Heart left ventricle (tissue), 16 donors: Measurements from ENCODE around the gene KLHL42. TPM values are rescaled to one million over a fixed set of nuclear protein-coding genes. Genes with fewer than 3 reads are reported as not detected.

ENCODE experiments used
- ATAC-seq, 4 donors: fragments of 200-7000 bp; cut with Tn5 transposase; one replicate each; pipeline ENCODE4 v1.9.1; 2020 to 2022; ENCODE audit warnings: moderate library complexity in 4 of 4, mild to moderate bottlenecking in 3 of 4, moderate number of reproducible peaks in 1 of 4
- DNase-seq, 5 donors: peaks; one replicate each; pipeline ENCODE4 v3.0.0-alpha.2; 2020
- H3K27ac ChIP-seq, 12 donors: fragments of 200-600 bp; sonication (generic) in 4 of 12; one replicate each; pipeline versions ENCODE4 v1.5.0 to v1.8.0; 2016 to 2022; ENCODE audit warnings: mild to moderate bottlenecking in 2 of 12
- H3K27me3 ChIP-seq, 9 donors: fragments of 200-600 bp; sonication (generic) in 2 of 9; one replicate each; pipeline versions ENCODE4 v1.5.1 to v1.8.0; 2016 to 2022; ENCODE audit warnings: mild to moderate bottlenecking in 3 of 9
- H3K36me3 ChIP-seq, 9 donors: fragments of 200-600 bp; sonication (generic) in 2 of 9; one replicate each; pipeline versions ENCODE4 v1.5.0 to v1.8.0; 2018 to 2022; ENCODE audit warnings: mild to moderate bottlenecking in 2 of 9
- H3K4me1 ChIP-seq, 12 donors: fragments of 200-600 bp; sonication (generic) in 4 of 12; one replicate each; pipeline versions ENCODE4 v1.5.0 to v1.8.0; 2016 to 2022; ENCODE audit warnings: mild to moderate bottlenecking in 3 of 12
- H3K4me3 ChIP-seq, 12 donors: fragments of 200-600 bp; sonication (generic) in 4 of 12; one replicate each; pipeline versions ENCODE4 v1.5.0 to v1.8.0; 2017 to 2022; ENCODE audit warnings: mild to moderate bottlenecking in 9 of 12, moderate library complexity in 4 of 12
- H3K9me3 ChIP-seq, 12 donors: fragments of 200-600 bp; sonication (generic) in 4 of 12; one replicate each; pipeline versions ENCODE4 v1.5.0 to v1.8.0; 2016 to 2022; ENCODE audit warnings: mild to moderate bottlenecking in 1 of 12
- CTCF ChIP-seq, 12 donors: fragments of 200-600 bp; sonication (generic) in 4 of 12; IDR thresholded peaks; one replicate each; pipeline versions ENCODE4 v1.5.0 to v1.8.0; 2018 to 2022; ENCODE audit warnings: antibody characterized with exemption in 12 of 12, mild to moderate bottlenecking in 5 of 12
- POLR2A ChIP-seq, 2 donors: fragments of 450-650 bp; IDR thresholded peaks; one replicate each; pipeline ENCODE4 v1.6.1; 2017; ENCODE audit warnings: antibody characterized with exemption in 2 of 2, mild to moderate bottlenecking in 2 of 2, moderate library complexity in 2 of 2
- whole genome bisulfite sequencing, 4 donors: extraction: QIAGEN DNeasy Blood & Tissue Kit in 2 of 4; methylation state at CpG; one replicate each; pipeline versions ENCODE4 v1.1.5 to v1.1.7; 2013 to 2018; 5-methylcytosine and 5-hydroxymethylcytosine counted together
- intact Hi-C, 10 donors: fragments of 100-400 bp; cut with DNase I; formaldehyde crosslinking; loops; one replicate each; pipeline versions ENCODE4 v1.11.1 to v1.14.2; 2022
- polyA plus RNA-seq, 2 donors: library from polyadenylated mRNA; stranded (reverse); fragments of 200-250 nt; gene quantifications; one replicate each; pipeline ENCODE4 v1.2.3, GENCODE V29; 2013
- total RNA-seq, 9 donors: library from RNA; depleted of rRNA in 2 of 9; stranded (reverse); fragments of >200 nt in 2 of 9; fragmentation: NEBNext Ultra II Directional in 3 of 9; extraction: Animal tissue kit (Norgen Biotek cat#: 25700) in 3 of 9; gene quantifications; one replicate each; pipeline versions ENCODE4 v1.1.0 to v1.2.4, GENCODE V29; 2016 to 2023
- donor health status: ischemic (EF 13 %, LVEDD 7.1; RV severe dilation, severe dysfunction).
- donor health status: healthy with polysubstance abuse.
- donor health status: DM: no; HTN: yes; CAD: no.
- donor health status: DM: no; HTN: no; CAD: no.
- donor health status: ischemic (EF 25% LVEDD 6.9; RV normal size, moderate dysfunction).
- donor health status: ischemic (EF 25% LVEDD 5.7; RV mildly dilated, moderate dysfunction).
- donor health status: healthy.
- donor health status: DM: yes; HTN: yes; CAD: no.
- donor health status: ischemic (EF 35%, LVEDD 5.7; RV mildly dilated, moderate dysfunction).
- donor health status: nonischemic (EF 11% LVEDD 7.7; RV severe dilation, severe dysfunction).
- donor health status: DM: yes; HTN: yes; CAD: no.
- donor health status: PGD.
- donor health status: ischemic (EF 29% LVEDD 5.4; RV normal size, mild dysfunction).
- donor health status: nonischemic (EF 23%, LVEDD 6.1; RV moderate dilation, normal function).

The KLHL42 gene
- total and polyA plus RNA-seq, 11 donors = 3.2 to 11.4 (median 5.9) TPM

GRCh38 chr12:27766587-27766986 lies 13.4 kb upstream of the KLHL42 start:
- Histone ChIP-seq H3K4me3 (no peak overlapping the region), H3K9me3 (no peaks in the 10 kb centered on the region), H3K4me1 (no peaks in the 10 kb centered on the region), H3K27me3 (no peaks in the 10 kb centered on the region), H3K27ac (no peak overlapping the region), H3K36me3 (no peaks in the 10 kb centered on the region)
- DNase-seq (no peak), ATAC-seq (no peak)
- intact Hi-C loops = loop anchor here in 1 of 10 donors (10.0 kb wide), 1 partner anchor 158 kb away; no protein-coding TSS in a partner anchor
- TF ChIP-seq POLR2A (IDR thresholded peaks at IDR 0.05) = no peak
- TF ChIP-seq CTCF (IDR thresholded peaks at IDR 0.05) = no peak
- WGBS, 4 donors = 90 to 96% (median 93%) methylated on average over 3 of the region's 3 CpGs

- Histone ChIP-seq H3K36me3 (no peaks in the 10 kb centered on the region), H3K4me1 (no peaks in the 10 kb centered on the region), H3K27ac (no peak overlapping the region), H3K9me3 (no peaks in the 10 kb centered on the region), H3K4me3 (no peak overlapping the region), H3K27me3 (no peaks in the 10 kb centered on the region)
- intact Hi-C loops = loop anchor here in 1 of 10 donors (10.0 kb wide), 1 partner anchor 156 kb away; no protein-coding TSS in a partner anchor
- TF ChIP-seq CTCF (IDR thresholded peaks at IDR 0.05) (no peak), POLR2A (IDR thresholded peaks at IDR 0.05) (no peak)
- ATAC-seq = no peak
- no peak for DNase-seq
- 75 to 86% (median 83%) methylated on average over 8 of the region's 8 CpGs for WGBS, 4 donors
Measured at GRCh38 chr12:27769142-27769673, 10.8 kb upstream of the KLHL42 start.

- ATAC-seq = no peak
- DNase-seq = no peak
- intact Hi-C loops = no loop called here
- Histone ChIP-seq H3K36me3 (no peaks in the 10 kb centered on the region), H3K27me3 (no peaks in the 10 kb centered on the region), H3K27ac (no peak overlapping the region), H3K4me1 (no peaks in the 10 kb centered on the region), H3K4me3 (no peak overlapping the region), H3K9me3 (no peaks in the 10 kb centered on the region)
- TF ChIP-seq POLR2A (IDR thresholded peaks at IDR 0.05) (no peak), CTCF (IDR thresholded peaks at IDR 0.05) (no peak)
- WGBS, 4 donors = 90 to 95% (median 91%) methylated on average over 3 of the region's 3 CpGs
Measured at GRCh38 chr12:27771481-27772327, 8.3 kb upstream of the KLHL42 start.

GRCh38 chr12:27772328-27773049 lies 7.5 kb upstream of the KLHL42 start:
- intact Hi-C loops = no loop called here
- no peaks in the 10 kb centered on the region for H3K9me3 ChIP-seq
- H3K27ac ChIP-seq = no peak overlapping the region
- DNase-seq (no peak), ATAC-seq (no peak)
- H3K27me3 ChIP-seq = no peaks in the 10 kb centered on the region
- TF ChIP-seq CTCF (IDR thresholded peaks at IDR 0.05) = no peak
- TF ChIP-seq POLR2A (IDR thresholded peaks at IDR 0.05) = no peak
- no peaks in the 10 kb centered on the region for H3K36me3 ChIP-seq
- no peaks in the 10 kb centered on the region for H3K4me1 ChIP-seq
- H3K4me3 ChIP-seq = no peak overlapping the region
- 41 to 51% (median 50%) methylated on average over 5 of the region's 5 CpGs for WGBS, 4 donors
